ENCODE results near the gene AP4E1.

GRCh38 chr15:50905055-50905454, 3.4 kb upstream of the AP4E1 start:
- TF ChIP-seq LEF1 (IDR thresholded peaks at IDR 0.05; ENCODE audit: borderline replicate concordance) (no peak), ELF4 (IDR thresholded peaks at IDR 0.05) (no peak), FOXA1 (IDR thresholded peaks at IDR 0.05) (no peak), FOXM1 (IDR thresholded peaks at IDR 0.05; ENCODE audit: borderline replicate concordance) (no peak), CTBP1 (IDR thresholded peaks at IDR 0.05; ENCODE audit: borderline replicate concordance) (no peak), SP1 (IDR thresholded peaks at IDR 0.05) (no peak), SUZ12 (IDR thresholded peaks at IDR 0.05) (no peak), FOXK2 (IDR thresholded peaks at IDR 0.05) (no peak), TARDBP (IDR thresholded peaks at IDR 0.05) (no peak), BHLHE40 (IDR thresholded peaks at IDR 0.05; ENCODE audit: borderline replicate concordance) (no peak), L3MBTL2 (conservative IDR thresholded peaks at IDR 0.05) (no peak), ARNT (IDR thresholded peaks at IDR 0.05) (no peak), HDGF (IDR thresholded peaks at IDR 0.05; ENCODE audit: borderline replicate concordance) (no peak)
